Esophagus squamous epithelium (tissue), 4 donors: ENCODE results near the gene CYP2S1.

Experiments used
- CTCF ChIP-seq, 6 experiments: fragments of 450-650 bp in 4 of 6; fragments of 200-600 bp in 2 of 6; sonication (generic) in 2 of 6; IDR thresholded peaks; one replicate each; pipeline ENCODE4 v1.5.1; 2016 to 2019; ENCODE audit warnings: antibody characterized with exemption in 6 of 6, mild to moderate bottlenecking in 4 of 6, moderate library complexity in 4 of 6
- POLR2A ChIP-seq, 4 donors: fragments of 450-650 bp; IDR thresholded peaks; one replicate each; pipeline ENCODE4 v1.6.1; 2017; ENCODE audit warnings: antibody characterized with exemption in 4 of 4, mild to moderate bottlenecking in 4 of 4, moderate library complexity in 3 of 4

- TF ChIP-seq CTCF (IDR thresholded peaks at IDR 0.05) (no peak), POLR2A (IDR thresholded peaks at IDR 0.05) (no peak)
These were observed 30.6 kb downstream of the CYP2S1 start for GRCh38 chr19:41223431-41224234.
